A549 treated with GW870086 at 1 μM for 4 hours (cell line): ENCODE results near the gene ERAP2. TPM values are rescaled to one million over a fixed set of nuclear protein-coding genes. Genes with fewer than 3 reads are reported as not detected.

Experiments used
- total RNA-seq: library from RNA; stranded (reverse); fragments of 200-300 nt; extraction: Qiagen RNA extraction; gene quantifications from 5 replicates; pipeline ENCODE4 v1.2.3, GENCODE V29; 2022; ENCODE audit warnings: low read depth

The ERAP2 gene
- total RNA-seq = 0.84 to 1.9 TPM (median 1.4 TPM) in 5 replicates

GRCh38 chr5:96876292-96876850 lies at the start of gene ERAP2:
Gene ERAP2, plus strand, starts transcription at chr5:96876500. Its CDS starts 3,186 bp downstream, at chr5:96879686.

DNA sequence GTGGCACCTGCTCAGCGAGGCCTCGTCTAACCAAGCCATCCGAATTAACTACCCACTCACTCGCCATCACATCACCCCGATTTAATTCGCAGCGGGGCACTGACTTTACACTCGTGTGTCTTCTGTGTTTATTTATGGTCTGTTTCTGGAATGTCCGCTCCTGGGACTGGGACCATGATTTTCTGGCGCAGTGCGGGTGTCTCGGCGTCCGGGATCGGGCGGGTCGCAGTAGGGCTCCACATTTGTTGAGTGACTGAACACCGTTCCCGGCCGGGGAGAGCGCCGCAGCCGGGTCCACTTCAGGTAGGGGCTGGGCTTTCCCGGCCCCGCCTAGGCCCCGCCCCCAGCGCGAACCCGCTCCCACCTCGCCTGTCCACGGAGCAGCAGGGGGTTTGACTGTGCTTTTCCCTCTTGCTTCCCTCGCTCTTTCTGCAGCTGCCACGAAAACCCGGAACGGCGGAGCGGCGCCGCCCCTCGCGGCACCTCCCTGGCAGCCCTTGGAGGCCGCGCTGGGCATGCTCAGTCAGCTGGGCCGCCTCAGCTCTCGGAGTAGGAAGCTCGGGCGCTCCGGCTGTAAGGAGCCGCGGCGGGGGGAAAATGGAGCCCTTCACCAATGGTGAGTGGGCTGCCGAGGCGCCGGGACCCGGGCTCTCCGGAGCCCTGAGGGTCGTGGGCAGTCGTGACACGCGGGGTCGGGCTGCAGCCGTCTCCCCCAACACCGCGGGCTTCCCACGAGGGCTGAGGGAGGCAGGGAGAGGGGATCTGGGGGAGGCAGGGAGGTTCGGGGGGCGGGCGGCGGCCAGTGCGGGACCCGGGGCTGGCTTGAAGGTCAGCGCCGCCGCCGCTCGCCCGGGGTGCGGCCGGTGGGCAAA lies 59.5 kb downstream of the ERAP2 start, which contains the start of gene LNPEP:
LNPEP (plus strand) TSS at position 522 of the 872 bp plus-strand sequence; CDS start at position 598, 76 bp downstream.

Other genes starting within 250 kb of the ERAP2 start
- gene CAST, start 214.1 kb upstream of the ERAP2 start, total RNA-seq = 143 to 185 TPM (median 183 TPM) in 5 replicates
- 6.9 to 11.6 TPM (median 8.8 TPM) in 5 replicates for gene ERAP1, start 68.6 kb upstream of the ERAP2 start, total RNA-seq
- 5.7 to 8.9 TPM (median 7.5 TPM) in 5 replicates for gene LNPEP, start 59.6 kb downstream of the ERAP2 start, total RNA-seq